ENCODE data around the gene PMFBP1. TPM values are rescaled to one million over a fixed set of nuclear protein-coding genes. Genes with fewer than 3 reads are reported as not detected.

The PMFBP1 gene
- polyA plus RNA-seq, 1 donor (not counting 4 experiments of a cell fraction or from before 2014, with no cell fraction given), result 0.92 TPM

DNA sequence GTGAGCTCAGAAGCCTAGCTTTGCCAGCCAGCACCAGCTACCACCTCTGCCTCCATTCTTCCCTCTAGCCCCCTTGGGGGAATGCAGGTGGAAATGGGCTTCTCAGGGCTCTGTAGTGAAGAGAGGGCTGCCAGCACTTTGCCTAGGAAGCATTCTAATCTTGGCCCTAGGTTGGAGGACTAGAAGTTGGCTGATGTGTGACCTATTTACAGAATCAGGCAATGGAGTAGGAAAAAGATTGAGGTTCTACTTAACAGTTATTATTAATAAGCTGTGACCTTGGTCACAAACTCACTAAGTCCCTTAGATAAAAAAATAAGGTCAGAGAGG is 58.4 kb downstream of the PMFBP1 start:
- H3K36me3 ChIP-seq (ENCODE audit: control insufficient read depth in 2 of 2, extremely low read depth in 1 of 2, insufficient read depth in 2 of 2, low read length in 2 of 2), result peaks cover 24 to 36% of the 10 kb centered on the region in 2 experiments
- FAIRE-seq (no peak), DNase-seq (ENCODE audit: low read depth, low spot score) (no peak)
- no peaks in the 10 kb centered on the region for H4K20me1 ChIP-seq (ENCODE audit: control insufficient read depth, extremely low read depth, insufficient read depth, low read length)
- no peak overlapping the region for H3K9ac ChIP-seq (ENCODE audit: control insufficient read depth, extremely low read depth, insufficient read depth, low read length)
- no peaks in the 10 kb centered on the region for H3K9me3 ChIP-seq (ENCODE audit: control insufficient read depth, low read depth, low read length)
- H3K79me2 ChIP-seq (ENCODE audit: control insufficient read depth, insufficient read depth, low read length), result no peaks in the 10 kb centered on the region
- no peaks in the 10 kb centered on the region for H3K9me1 ChIP-seq (ENCODE audit: control insufficient read depth, extremely low read depth, insufficient read depth, low read length)
- no peaks in the 10 kb centered on the region for H3K27me3 ChIP-seq (ENCODE audit: control insufficient read depth, extremely low read depth, insufficient read depth, low read length)
- dilution Hi-C loops (cut with MboI; ENCODE audit: extremely low pct_ligation_motif_present, low sequenced_read_pairs), result no loop called here
- no peak overlapping the region for H2AFZ ChIP-seq (ENCODE audit: control insufficient read depth, low read length)
- H3K4me2 ChIP-seq (ENCODE audit: control insufficient read depth, extremely low read depth, insufficient read depth, low read depth, low read length), result no peak overlapping the region
- no peak overlapping the region for H3K4me3 ChIP-seq (ENCODE audit: control insufficient read depth in 2 of 3, extremely low read depth in 1 of 3, insufficient read depth in 2 of 3, low read depth in 1 of 3, low read length in 3 of 3)
- TF ChIP-seq EZH2 (IDR thresholded peaks at IDR 0.05; ENCODE audit: low read length), result no peak
- TF ChIP-seq, protein P1, sequence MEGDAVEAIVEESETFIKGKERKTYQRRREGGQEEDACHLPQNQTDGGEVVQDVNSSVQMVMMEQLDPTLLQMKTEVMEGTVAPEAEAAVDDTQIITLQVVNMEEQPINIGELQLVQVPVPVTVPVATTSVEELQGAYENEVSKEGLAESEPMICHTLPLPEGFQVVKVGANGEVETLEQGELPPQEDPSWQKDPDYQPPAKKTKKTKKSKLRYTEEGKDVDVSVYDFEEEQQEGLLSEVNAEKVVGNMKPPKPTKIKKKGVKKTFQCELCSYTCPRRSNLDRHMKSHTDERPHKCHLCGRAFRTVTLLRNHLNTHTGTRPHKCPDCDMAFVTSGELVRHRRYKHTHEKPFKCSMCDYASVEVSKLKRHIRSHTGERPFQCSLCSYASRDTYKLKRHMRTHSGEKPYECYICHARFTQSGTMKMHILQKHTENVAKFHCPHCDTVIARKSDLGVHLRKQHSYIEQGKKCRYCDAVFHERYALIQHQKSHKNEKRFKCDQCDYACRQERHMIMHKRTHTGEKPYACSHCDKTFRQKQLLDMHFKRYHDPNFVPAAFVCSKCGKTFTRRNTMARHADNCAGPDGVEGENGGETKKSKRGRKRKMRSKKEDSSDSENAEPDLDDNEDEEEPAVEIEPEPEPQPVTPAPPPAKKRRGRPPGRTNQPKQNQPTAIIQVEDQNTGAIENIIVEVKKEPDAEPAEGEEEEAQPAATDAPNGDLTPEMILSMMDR (optimal IDR thresholded peaks at IDR 0.05 in 1 of 3, IDR thresholded peaks at IDR 0.05 in 1 of 3, conservative IDR thresholded peaks at IDR 0.05 in 1 of 3; ENCODE audit: extremely low read depth in 1 of 3, insufficient read depth in 2 of 3, low read length in 3 of 3), result no peak
- no peak overlapping the region for H3K27ac ChIP-seq (ENCODE audit: control insufficient read depth, insufficient read depth, low read length)
- no peaks in the 10 kb centered on the region for H3K4me1 ChIP-seq (ENCODE audit: control insufficient read depth, extremely low read depth, insufficient read depth, low read length)

DNA sequence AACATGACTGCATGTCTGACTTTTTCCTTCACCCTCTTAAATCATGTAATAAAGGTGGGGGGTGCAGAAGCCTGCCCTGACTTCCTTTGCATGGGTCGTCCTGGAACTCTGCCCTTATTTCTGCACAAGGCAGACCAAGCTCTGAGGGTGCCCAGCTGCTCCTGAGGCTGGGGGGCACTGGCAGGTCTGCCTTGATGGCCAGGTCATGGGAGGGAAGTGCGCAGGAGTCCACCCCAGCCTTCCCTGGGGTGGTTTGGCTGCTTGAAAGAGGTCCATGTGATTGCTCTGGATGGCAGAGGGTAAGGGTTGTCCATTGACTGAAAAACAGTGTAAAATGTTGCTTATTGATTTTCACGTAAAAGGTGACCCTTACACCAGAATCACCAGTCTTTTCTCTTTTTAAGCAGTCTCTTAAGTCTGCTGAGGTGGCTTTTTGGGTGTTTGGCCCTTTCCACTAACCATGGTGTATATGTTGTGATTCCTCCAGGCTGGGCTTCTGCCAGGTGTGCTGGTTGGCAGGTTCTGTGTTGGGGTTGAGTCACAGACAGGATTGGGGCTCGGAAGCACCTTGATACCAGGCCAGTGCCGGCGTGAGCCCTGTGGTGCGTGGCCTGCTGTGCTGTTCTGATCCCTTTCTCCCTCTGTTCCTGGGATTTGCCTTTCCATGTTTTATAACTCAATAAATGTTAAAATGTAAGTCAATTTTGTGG is 58.9 kb downstream of the PMFBP1 start:
- FAIRE-seq (no peak), DNase-seq (ENCODE audit: low read depth, low spot score) (no peak)
- no peak overlapping the region for H3K4me2 ChIP-seq (ENCODE audit: control insufficient read depth, extremely low read depth, insufficient read depth, low read depth, low read length)
- no peak overlapping the region for H3K27ac ChIP-seq (ENCODE audit: control insufficient read depth, insufficient read depth, low read length)
- H4K20me1 ChIP-seq (ENCODE audit: control insufficient read depth, extremely low read depth, insufficient read depth, low read length), result no peaks in the 10 kb centered on the region
- no peak overlapping the region for H2AFZ ChIP-seq (ENCODE audit: control insufficient read depth, low read length)
- no peaks in the 10 kb centered on the region for H3K9me1 ChIP-seq (ENCODE audit: control insufficient read depth, extremely low read depth, insufficient read depth, low read length)
- TF ChIP-seq EZH2 (IDR thresholded peaks at IDR 0.05; ENCODE audit: low read length), result no peak
- dilution Hi-C loops (cut with MboI; ENCODE audit: extremely low pct_ligation_motif_present, low sequenced_read_pairs), result no loop called here
- no peak overlapping the region for H3K4me3 ChIP-seq (ENCODE audit: control insufficient read depth in 2 of 3, extremely low read depth in 1 of 3, insufficient read depth in 2 of 3, low read depth in 1 of 3, low read length in 3 of 3)
- no peaks in the 10 kb centered on the region for H3K27me3 ChIP-seq (ENCODE audit: control insufficient read depth, extremely low read depth, insufficient read depth, low read length)
- no peaks in the 10 kb centered on the region for H3K79me2 ChIP-seq (ENCODE audit: control insufficient read depth, insufficient read depth, low read length)
- H3K9me3 ChIP-seq (ENCODE audit: control insufficient read depth, low read depth, low read length), result no peaks in the 10 kb centered on the region
- H3K9ac ChIP-seq (ENCODE audit: control insufficient read depth, extremely low read depth, insufficient read depth, low read length), result no peak overlapping the region
- no peaks in the 10 kb centered on the region for H3K4me1 ChIP-seq (ENCODE audit: control insufficient read depth, extremely low read depth, insufficient read depth, low read length)
- peaks cover 29 to 38% of the 10 kb centered on the region in 2 experiments for H3K36me3 ChIP-seq (ENCODE audit: control insufficient read depth in 2 of 2, extremely low read depth in 1 of 2, insufficient read depth in 2 of 2, low read length in 2 of 2)

DNA sequence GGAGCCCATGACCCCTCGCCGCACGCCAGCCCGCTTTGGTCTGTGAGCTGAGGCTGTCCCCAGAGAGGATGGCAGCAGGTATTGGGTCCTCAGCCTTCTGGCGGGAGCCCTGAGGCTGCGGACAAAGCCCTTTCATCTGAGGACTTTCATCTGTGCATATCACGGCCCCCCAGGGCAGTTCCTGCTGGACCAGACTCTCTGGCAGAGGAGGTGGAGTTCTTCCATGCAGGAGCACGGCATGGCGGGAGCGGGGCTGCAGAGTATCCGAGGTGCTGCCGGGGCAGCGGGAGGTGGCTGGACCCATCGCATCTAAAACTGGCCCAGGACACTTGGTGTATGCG is 59.5 kb downstream of the PMFBP1 start:
- Histone ChIP-seq H3K4me3 (ENCODE audit: control insufficient read depth in 2 of 3, extremely low read depth in 1 of 3, insufficient read depth in 2 of 3, low read depth in 1 of 3, low read length in 3 of 3) (no peak overlapping the region), H3K27ac (ENCODE audit: control insufficient read depth, insufficient read depth, low read length) (no peak overlapping the region), H3K4me1 (ENCODE audit: control insufficient read depth, extremely low read depth, insufficient read depth, low read length) (no peaks in the 10 kb centered on the region), H4K20me1 (ENCODE audit: control insufficient read depth, extremely low read depth, insufficient read depth, low read length) (no peaks in the 10 kb centered on the region), H3K9me3 (ENCODE audit: control insufficient read depth, low read depth, low read length) (no peaks in the 10 kb centered on the region), H3K36me3 (ENCODE audit: control insufficient read depth in 2 of 2, extremely low read depth in 1 of 2, insufficient read depth in 2 of 2, low read length in 2 of 2) (peaks cover 29 to 43% of the 10 kb centered on the region in 2 experiments), H3K27me3 (ENCODE audit: control insufficient read depth, extremely low read depth, insufficient read depth, low read length) (no peaks in the 10 kb centered on the region), H3K9me1 (ENCODE audit: control insufficient read depth, extremely low read depth, insufficient read depth, low read length) (no peaks in the 10 kb centered on the region), H3K9ac (ENCODE audit: control insufficient read depth, extremely low read depth, insufficient read depth, low read length) (no peak overlapping the region), H3K4me2 (ENCODE audit: control insufficient read depth, extremely low read depth, insufficient read depth, low read depth, low read length) (no peak overlapping the region), H3K79me2 (ENCODE audit: control insufficient read depth, insufficient read depth, low read length) (no peaks in the 10 kb centered on the region), H2AFZ (ENCODE audit: control insufficient read depth, low read length) (no peak overlapping the region)
- no peak for TF ChIP-seq EZH2 (IDR thresholded peaks at IDR 0.05; ENCODE audit: low read length)
- TF ChIP-seq, protein P1 (optimal IDR thresholded peaks at IDR 0.05 in 1 of 3, IDR thresholded peaks at IDR 0.05 in 1 of 3, conservative IDR thresholded peaks at IDR 0.05 in 1 of 3; ENCODE audit: extremely low read depth in 1 of 3, insufficient read depth in 2 of 3, low read length in 3 of 3), result no peak
- DNase-seq (ENCODE audit: low read depth, low spot score) (no peak), FAIRE-seq (no peak)
- dilution Hi-C loops (cut with MboI; ENCODE audit: extremely low pct_ligation_motif_present, low sequenced_read_pairs), result no loop called here

Data from keratinocyte (primary cell).